Central memory CD8-positive, alpha-beta T cell (primary cell): ENCODE data around the gene FASLG.
"Not testable (repeated sequence)": the region's sequence is repeated elsewhere in the genome, so short reads cannot be mapped to it uniquely, and the experiment has no call there.

Experiments
- ATAC-seq: fragments of 150-1000 bp; cut with Tn5 transposase; replicated peaks from 2 replicates; pipeline ENCODE4 v1.10.0; 2022; ENCODE audit warnings: mild to moderate bottlenecking, moderate FRiP score, moderate number of reproducible peaks; ENCODE audit not compliant: poor library complexity, severe bottlenecking; ENCODE audit errors: extremely low read depth
- DNase-seq, 2 donors: peaks; one replicate each; pipeline ENCODE4 v3.0.0; 2021; ENCODE audit warnings: low spot score in 2 of 2
- H3K27ac Mint-ChIP-seq: one replicate; pipeline ENCODE4 v1.8.0; 2022; ENCODE audit warnings: low read depth, mild to moderate bottlenecking, moderate library complexity, mixed read lengths
- H3K27me3 Mint-ChIP-seq: one replicate; pipeline ENCODE4 v1.8.0; 2022; ENCODE audit warnings: mixed read lengths
- H3K36me3 Mint-ChIP-seq: one replicate; pipeline ENCODE4 v1.8.0; 2022; ENCODE audit warnings: mild to moderate bottlenecking, moderate library complexity, mixed read lengths; ENCODE audit not compliant: insufficient read depth
- H3K4me1 Mint-ChIP-seq: one replicate; pipeline ENCODE4 v1.8.0; 2022; ENCODE audit warnings: mixed read lengths
- H3K4me3 Mint-ChIP-seq: one replicate; pipeline ENCODE4 v1.8.0; 2022; ENCODE audit warnings: mild to moderate bottlenecking, moderate library complexity, mixed read lengths
- H3K9me3 Mint-ChIP-seq: one replicate; pipeline ENCODE4 v1.8.0; 2022; ENCODE audit warnings: mixed read lengths

Gene FASLG

GRCh38 chr1:172672720-172673119 lies 13.8 kb downstream of the FASLG start:
- H3K36me3 Mint-ChIP-seq, result peaks cover 13% of the 10 kb centered on the region
- no peak overlapping the region for H3K4me3 Mint-ChIP-seq
- DNase-seq (no peak), ATAC-seq (no peak)
- no peaks in the 10 kb centered on the region for H3K9me3 Mint-ChIP-seq
- H3K27me3 Mint-ChIP-seq, result no peaks in the 10 kb centered on the region
- H3K27ac Mint-ChIP-seq, result no peak overlapping the region
- peaks cover 88% of the 10 kb centered on the region for H3K4me1 Mint-ChIP-seq

GRCh38 chr1:172673761-172674160 lies 14.9 kb downstream of the FASLG start:
- ATAC-seq (no peak), DNase-seq (no peak)
- peak overlapping the region; percentile 14 for H3K4me3 Mint-ChIP-seq
- H3K36me3 Mint-ChIP-seq, result peaks cover 7% of the 10 kb centered on the region
- H3K9me3 Mint-ChIP-seq, result no peaks in the 10 kb centered on the region
- no peaks in the 10 kb centered on the region for H3K27me3 Mint-ChIP-seq
- H3K4me1 Mint-ChIP-seq, result peaks cover 87% of the 10 kb centered on the region
- no peak overlapping the region for H3K27ac Mint-ChIP-seq

- peak overlapping the region; percentile 89 for H3K27ac Mint-ChIP-seq
- peak overlapping the region; percentile 63 for H3K4me3 Mint-ChIP-seq
- H3K4me1 Mint-ChIP-seq, result peaks cover 85% of the 10 kb centered on the region
- peaks cover 9% of the 10 kb centered on the region for H3K36me3 Mint-ChIP-seq
- no peaks in the 10 kb centered on the region for H3K9me3 Mint-ChIP-seq
- ATAC-seq (peak; percentile 69), DNase-seq (no peak)
- no peaks in the 10 kb centered on the region for H3K27me3 Mint-ChIP-seq
Measured at GRCh38 chr1:172674831-172675613, 16.1 kb downstream of the FASLG start.

- Mint-ChIP-seq H3K36me3 (peaks cover 2% of the 10 kb centered on the region), H3K4me3 (no peak overlapping the region), H3K27ac (no peak overlapping the region), H3K9me3 (no peaks in the 10 kb centered on the region), H3K27me3 (no peaks in the 10 kb centered on the region), H3K4me1 (peaks cover 78% of the 10 kb centered on the region)
- DNase-seq (no peak), ATAC-seq (no peak)
Measured at GRCh38 chr1:172679000-172679772, 20.3 kb downstream of the FASLG start.

- H3K27me3 Mint-ChIP-seq, result no peaks in the 10 kb centered on the region
- peaks cover 2% of the 10 kb centered on the region for H3K36me3 Mint-ChIP-seq
- no peaks in the 10 kb centered on the region for H3K9me3 Mint-ChIP-seq
- H3K4me3 Mint-ChIP-seq, result no peak overlapping the region
- ATAC-seq, result no peak
- H3K27ac Mint-ChIP-seq, result no peak overlapping the region
- no peak for DNase-seq
- peaks cover 73% of the 10 kb centered on the region for H3K4me1 Mint-ChIP-seq
Measured at GRCh38 chr1:172680244-172680643, 21.3 kb downstream of the FASLG start.

GRCh38 chr1:172680733-172681275 lies 21.9 kb downstream of the FASLG start:
- Mint-ChIP-seq H3K36me3 (peaks cover 2% of the 10 kb centered on the region), H3K4me3 (no peak overlapping the region), H3K9me3 (no peaks in the 10 kb centered on the region), H3K27me3 (no peaks in the 10 kb centered on the region), H3K4me1 (peaks cover 68% of the 10 kb centered on the region), H3K27ac (peak overlapping the region; percentile 2)
- no peak for DNase-seq
- ATAC-seq, result no peak

- H3K4me1 Mint-ChIP-seq, result peaks cover 58% of the 10 kb centered on the region
- no peak overlapping the region for H3K27ac Mint-ChIP-seq
- peaks cover 2% of the 10 kb centered on the region for H3K36me3 Mint-ChIP-seq
- no peaks in the 10 kb centered on the region for H3K27me3 Mint-ChIP-seq
- H3K4me3 Mint-ChIP-seq, result no peak overlapping the region
- DNase-seq (no peak), ATAC-seq (no peak)
- H3K9me3 Mint-ChIP-seq, result no peaks in the 10 kb centered on the region
Measured at GRCh38 chr1:172682812-172683211, 23.9 kb downstream of the FASLG start.

GRCh38 chr1:172686143-172686542 lies 27.2 kb downstream of the FASLG start:
- H3K4me3 Mint-ChIP-seq, result no peak overlapping the region
- no peaks in the 10 kb centered on the region for H3K36me3 Mint-ChIP-seq
- no peaks in the 10 kb centered on the region for H3K9me3 Mint-ChIP-seq
- ATAC-seq (no peak), DNase-seq (no peak)
- no peak overlapping the region for H3K27ac Mint-ChIP-seq
- H3K27me3 Mint-ChIP-seq, result no peaks in the 10 kb centered on the region
- peaks cover 42% of the 10 kb centered on the region for H3K4me1 Mint-ChIP-seq

GRCh38 chr1:172688428-172689085 lies 29.7 kb downstream of the FASLG start:
- not testable (repeated sequence) for H3K36me3 Mint-ChIP-seq, DNase-seq, H3K9me3 Mint-ChIP-seq, ATAC-seq, H3K27me3 Mint-ChIP-seq, H3K27ac Mint-ChIP-seq, H3K4me3 Mint-ChIP-seq
- peaks cover 24% of the 10 kb centered on the region for H3K4me1 Mint-ChIP-seq

GRCh38 chr1:172690925-172691324 lies 32.0 kb downstream of the FASLG start:
- not testable (repeated sequence) for H3K27ac Mint-ChIP-seq, H3K27me3 Mint-ChIP-seq, H3K36me3 Mint-ChIP-seq, ATAC-seq, H3K9me3 Mint-ChIP-seq, H3K4me3 Mint-ChIP-seq, DNase-seq
- H3K4me1 Mint-ChIP-seq, result peaks cover 27% of the 10 kb centered on the region

- no peak for DNase-seq
- H3K9me3 Mint-ChIP-seq, result peaks cover 4% of the 10 kb centered on the region
- H3K4me3 Mint-ChIP-seq, result peak overlapping the region; percentile 71
- H3K27ac Mint-ChIP-seq, result peak overlapping the region; percentile 96
- peaks cover 57% of the 10 kb centered on the region for H3K4me1 Mint-ChIP-seq
- no peaks in the 10 kb centered on the region for H3K27me3 Mint-ChIP-seq
- ATAC-seq, result peak; percentile 68
- peaks cover 8% of the 10 kb centered on the region for H3K36me3 Mint-ChIP-seq
Measured at GRCh38 chr1:172697534-172698002, 38.7 kb downstream of the FASLG start.

GRCh38 chr1:172698224-172698623 lies 39.3 kb downstream of the FASLG start:
- Mint-ChIP-seq H3K9me3 (peaks cover 4% of the 10 kb centered on the region), H3K27ac (peak overlapping the region; percentile 96), H3K27me3 (no peaks in the 10 kb centered on the region), H3K4me3 (peak overlapping the region; percentile 71), H3K36me3 (peaks cover 8% of the 10 kb centered on the region), H3K4me1 (peaks cover 54% of the 10 kb centered on the region)
- DNase-seq (no peak), ATAC-seq (peak; percentile 16)
